ENCODE results near the gene GPRASP2.

DNA sequence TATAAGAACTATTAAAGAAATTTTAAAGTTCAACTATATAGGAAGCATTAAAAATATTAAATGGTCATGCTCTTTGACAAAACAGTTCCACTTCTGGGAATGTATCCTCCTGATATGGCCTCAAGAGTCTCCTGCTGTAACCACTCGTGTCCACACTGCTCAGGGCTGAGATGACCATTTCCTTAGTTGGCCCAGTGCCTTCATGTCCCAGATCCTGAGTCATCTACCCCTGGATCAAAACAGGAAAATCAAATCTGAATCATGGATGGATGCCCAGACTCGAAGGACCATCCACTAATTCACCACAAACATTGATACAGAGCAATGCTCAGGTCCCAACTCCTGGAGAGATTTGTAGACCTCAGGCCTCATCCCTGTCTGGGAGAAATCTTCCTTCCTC, 53.0 kb downstream of the GPRASP2 start:
- TF ChIP-seq POLR2AphosphoS5 (IDR thresholded peaks at IDR 0.05; ENCODE audit: borderline replicate concordance, low read depth, low read length) (no peak), FOXP2 (optimal IDR thresholded peaks at IDR 0.05; ENCODE audit: control extremely low read depth, extremely low read length, insufficient read depth) (no peak)
